Right atrium auricular region (tissue), 2 donors: ENCODE data around the gene RAMP3. TPM values are rescaled to one million over a fixed set of nuclear protein-coding genes. Genes with fewer than 3 reads are reported as not detected.

Experiments used
- DNase-seq: peaks from one replicate; pipeline ENCODE4 v3.0.0-alpha.2; 2019; ENCODE audit warnings: low spot score
- H3K27ac ChIP-seq, 2 donors: fragments of 200-600 bp; sonication (generic); 1 replicate in 1 of 2; 2 replicates in 1 of 2; pipeline ENCODE4 v1.5.1; 2016 to 2019
- H3K27me3 ChIP-seq, 2 donors: fragments of 200-600 bp; sonication (generic); one replicate each; pipeline versions ENCODE4 v1.5.1 to v1.6.0; 2017 to 2019
- H3K36me3 ChIP-seq: fragments of 200-600 bp; sonication (generic); one replicate; pipeline ENCODE4 v1.5.1; 2016
- H3K4me1 ChIP-seq, 2 donors: fragments of 200-600 bp; sonication (generic); one replicate each; pipeline versions ENCODE4 v1.5.1 to v1.6.0; 2017 to 2019
- H3K4me3 ChIP-seq, 2 donors: fragments of 200-600 bp; sonication (generic); 1 replicate in 1 of 2; 2 replicates in 1 of 2; pipeline ENCODE4 v1.5.1; 2017 to 2019; ENCODE audit warnings: mild to moderate bottlenecking in 1 of 2, moderate library complexity in 1 of 2
- H3K9me3 ChIP-seq, 2 donors: fragments of 200-600 bp; sonication (generic); one replicate each; pipeline ENCODE4 v1.5.1; 2019
- total RNA-seq, 2 donors: library from RNA; depleted of rRNA; stranded (reverse); fragments of >200 nt; gene quantifications; one replicate each; pipeline ENCODE4 v1.1.0, GENCODE V29; 2016
- TF ChIP-seq, protein P1 (sequence below), 2 donors: fragments of 200-600 bp; sonication (generic); IDR thresholded peaks; one replicate each; pipeline ENCODE4 v1.5.1; 2019; ENCODE audit warnings: antibody characterized with exemption in 2 of 2

Gene RAMP3
- total RNA-seq, 2 donors from 2014 or later, result 62.0 to 77.2 TPM

DNA sequence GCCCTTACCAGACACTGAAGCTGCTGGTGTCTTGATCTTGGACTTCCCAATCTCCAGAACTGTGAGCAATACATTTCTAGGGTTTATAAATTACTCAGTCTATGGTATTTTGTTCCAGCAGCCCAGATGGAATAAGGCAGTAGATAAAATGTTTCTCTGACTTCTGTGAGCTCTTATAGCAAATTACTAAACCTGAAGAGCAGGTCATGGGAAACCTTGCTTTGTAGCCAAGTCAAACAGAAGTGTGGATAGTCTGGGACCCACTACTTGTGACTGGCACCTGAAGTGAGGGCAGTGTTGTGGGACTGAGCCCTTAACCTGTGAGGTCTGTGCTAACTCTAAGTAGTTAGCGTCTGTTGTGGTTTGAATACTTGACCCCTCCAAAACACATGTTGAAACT, 41.5 kb upstream of the RAMP3 start:
- Histone ChIP-seq H3K27me3 (no peaks in the 10 kb centered on the region), H3K36me3 (no peaks in the 10 kb centered on the region), H3K27ac (no peak overlapping the region), H3K9me3 (no peaks in the 10 kb centered on the region), H3K4me3 (no peak overlapping the region), H3K4me1 (peaks cover 0 to 9% of the 10 kb centered on the region in 2 donors)
- TF ChIP-seq, protein P1, sequence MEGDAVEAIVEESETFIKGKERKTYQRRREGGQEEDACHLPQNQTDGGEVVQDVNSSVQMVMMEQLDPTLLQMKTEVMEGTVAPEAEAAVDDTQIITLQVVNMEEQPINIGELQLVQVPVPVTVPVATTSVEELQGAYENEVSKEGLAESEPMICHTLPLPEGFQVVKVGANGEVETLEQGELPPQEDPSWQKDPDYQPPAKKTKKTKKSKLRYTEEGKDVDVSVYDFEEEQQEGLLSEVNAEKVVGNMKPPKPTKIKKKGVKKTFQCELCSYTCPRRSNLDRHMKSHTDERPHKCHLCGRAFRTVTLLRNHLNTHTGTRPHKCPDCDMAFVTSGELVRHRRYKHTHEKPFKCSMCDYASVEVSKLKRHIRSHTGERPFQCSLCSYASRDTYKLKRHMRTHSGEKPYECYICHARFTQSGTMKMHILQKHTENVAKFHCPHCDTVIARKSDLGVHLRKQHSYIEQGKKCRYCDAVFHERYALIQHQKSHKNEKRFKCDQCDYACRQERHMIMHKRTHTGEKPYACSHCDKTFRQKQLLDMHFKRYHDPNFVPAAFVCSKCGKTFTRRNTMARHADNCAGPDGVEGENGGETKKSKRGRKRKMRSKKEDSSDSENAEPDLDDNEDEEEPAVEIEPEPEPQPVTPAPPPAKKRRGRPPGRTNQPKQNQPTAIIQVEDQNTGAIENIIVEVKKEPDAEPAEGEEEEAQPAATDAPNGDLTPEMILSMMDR (IDR thresholded peaks at IDR 0.05), result no peak
- DNase-seq, result no peak

DNA sequence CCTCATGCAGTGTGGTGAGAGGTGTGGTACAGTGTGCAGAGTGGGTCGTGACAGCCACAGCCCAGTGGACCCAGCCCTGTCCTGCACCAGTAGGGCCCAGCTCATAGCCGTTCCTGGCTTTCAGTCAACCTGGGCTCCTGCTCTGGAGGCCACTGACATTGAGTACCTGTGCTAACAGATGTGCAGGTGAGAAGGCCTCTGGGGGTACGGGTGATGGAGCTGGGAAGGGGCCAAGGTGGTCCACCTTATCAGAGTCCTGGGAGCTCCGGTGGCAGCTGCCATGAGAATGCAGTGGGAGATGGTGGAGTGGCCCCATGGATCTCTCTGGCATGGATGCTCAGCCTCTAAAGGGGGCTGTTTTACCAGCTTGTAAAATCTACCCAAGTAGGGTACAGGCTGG, 40.0 kb upstream of the RAMP3 start:
- TF ChIP-seq, protein P1 (IDR thresholded peaks at IDR 0.05), result no peak
- H3K36me3 ChIP-seq, result no peaks in the 10 kb centered on the region
- no peak for DNase-seq
- H3K4me3 ChIP-seq, result no peak overlapping the region
- peaks cover 0 to 2% of the 10 kb centered on the region in 2 donors for H3K4me1 ChIP-seq
- H3K27me3 ChIP-seq, result no peaks in the 10 kb centered on the region
- H3K27ac ChIP-seq, result no peak overlapping the region
- no peaks in the 10 kb centered on the region for H3K9me3 ChIP-seq

DNA sequence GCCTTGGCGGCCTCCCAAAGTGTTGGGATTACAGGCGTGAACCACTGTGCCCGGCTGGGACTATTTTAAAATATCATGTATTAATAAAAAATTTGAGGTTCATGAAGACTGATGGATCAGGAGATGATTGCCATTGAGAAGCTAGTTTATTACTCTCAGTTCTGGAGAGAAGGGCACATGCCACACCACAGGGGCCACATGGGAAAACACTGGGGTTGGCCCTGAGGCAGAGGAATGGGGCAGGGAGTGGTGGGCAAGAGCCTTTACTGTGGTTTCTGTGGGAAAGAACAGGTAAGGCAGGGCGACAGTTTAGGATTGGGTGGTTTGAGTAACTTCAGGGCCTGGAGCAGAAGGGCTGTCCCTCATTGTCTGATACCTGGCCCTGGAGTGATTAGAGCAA, 39.3 kb upstream of the RAMP3 start:
- TF ChIP-seq, protein P1 (IDR thresholded peaks at IDR 0.05), result no peak
- no peaks in the 10 kb centered on the region for H3K4me1 ChIP-seq
- H3K27ac ChIP-seq, result no peak overlapping the region
- H3K27me3 ChIP-seq, result no peaks in the 10 kb centered on the region
- H3K36me3 ChIP-seq, result no peaks in the 10 kb centered on the region
- H3K9me3 ChIP-seq, result no peaks in the 10 kb centered on the region
- no peak overlapping the region for H3K4me3 ChIP-seq
- no peak for DNase-seq

DNA sequence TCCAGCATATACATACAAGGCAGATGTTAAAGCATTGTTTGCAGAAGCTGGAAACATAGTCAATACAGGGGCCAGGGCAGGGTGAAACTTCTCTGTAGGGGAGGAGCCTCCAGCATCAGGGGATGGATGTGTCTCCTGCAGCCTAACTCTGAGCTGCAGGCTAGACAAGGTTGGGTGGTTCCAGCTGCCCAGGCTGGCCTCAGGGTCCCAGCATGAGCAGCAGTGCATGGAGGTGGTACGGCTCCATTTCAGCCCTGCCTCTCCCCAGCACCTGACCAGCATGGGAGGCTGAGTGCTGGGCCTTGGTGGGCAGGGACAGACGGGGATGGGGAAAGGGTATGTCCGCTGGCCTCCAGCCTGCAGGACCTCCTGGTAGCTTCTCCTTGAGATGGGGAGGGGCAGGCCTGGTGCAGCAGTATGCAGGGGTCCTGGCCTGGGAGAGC, 38.7 kb upstream of the RAMP3 start:
- no peaks in the 10 kb centered on the region for H3K27me3 ChIP-seq
- H3K27ac ChIP-seq, result no peak overlapping the region
- no peak overlapping the region for H3K4me3 ChIP-seq
- no peak for DNase-seq
- H3K4me1 ChIP-seq, result no peaks in the 10 kb centered on the region
- no peaks in the 10 kb centered on the region for H3K36me3 ChIP-seq
- no peaks in the 10 kb centered on the region for H3K9me3 ChIP-seq
- TF ChIP-seq, protein P1 (IDR thresholded peaks at IDR 0.05), result no peak

DNA sequence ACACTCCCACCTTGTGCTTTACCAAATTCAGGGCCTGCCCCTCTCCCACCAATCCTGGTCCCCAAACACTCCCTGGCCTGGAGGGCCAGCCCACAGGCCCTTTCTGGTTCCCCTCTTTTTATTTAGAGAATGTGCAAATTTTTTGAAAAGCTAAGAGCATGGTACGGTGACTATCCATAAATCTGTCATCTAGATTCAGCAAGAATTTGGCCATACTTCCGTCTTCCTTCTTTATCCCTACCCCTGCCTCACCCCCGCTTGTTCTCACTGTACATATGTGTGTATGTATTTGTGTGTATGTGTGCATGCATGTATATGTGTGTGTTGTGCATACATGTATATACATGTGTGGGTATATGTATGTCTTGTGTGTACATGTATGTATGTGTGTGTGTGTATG, 38.0 kb upstream of the RAMP3 start:
- TF ChIP-seq, protein P1 (IDR thresholded peaks at IDR 0.05), result no peak
- Histone ChIP-seq H3K4me3 (no peak overlapping the region), H3K27me3 (no peaks in the 10 kb centered on the region), H3K4me1 (no peaks in the 10 kb centered on the region), H3K9me3 (no peaks in the 10 kb centered on the region), H3K27ac (no peak overlapping the region), H3K36me3 (no peaks in the 10 kb centered on the region)
- no peak for DNase-seq
